ENCODE data around the gene TBL1XR1.

DNA sequence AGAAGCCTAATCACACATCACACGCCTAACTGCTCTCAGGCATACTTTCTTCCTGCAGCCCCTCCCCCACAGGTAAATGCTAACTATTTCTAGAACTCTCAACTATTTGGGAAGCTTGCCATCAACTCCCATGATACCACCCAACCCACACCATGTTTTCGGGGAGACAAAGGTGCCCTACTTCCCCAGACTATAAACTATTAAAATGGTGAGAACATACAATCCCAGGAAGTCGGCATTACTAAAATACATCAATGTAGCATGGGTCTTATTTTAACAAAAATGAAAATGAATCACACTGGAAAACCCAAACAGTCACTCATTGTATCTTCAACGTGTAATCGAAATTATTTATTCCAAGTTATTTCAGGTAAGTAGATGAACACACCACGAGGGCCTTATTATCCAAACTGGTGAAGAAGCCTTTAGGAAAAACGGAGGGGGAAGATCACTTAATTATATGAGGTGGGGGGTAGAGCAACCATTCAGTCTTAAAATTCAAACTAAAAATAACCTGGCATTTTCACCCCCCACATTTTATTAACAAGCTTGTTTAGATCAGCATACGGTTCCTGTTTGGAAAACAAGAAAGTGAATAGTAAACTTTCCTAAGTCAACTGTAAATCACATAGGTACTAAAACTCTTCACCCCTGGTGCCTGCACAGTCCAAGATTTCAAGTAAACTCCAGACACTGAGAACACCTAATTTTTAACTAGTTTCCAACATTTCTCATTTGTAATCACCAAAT, 1.9 kb downstream of the TBL1XR1 start:
- TF ChIP-seq, protein P1, sequence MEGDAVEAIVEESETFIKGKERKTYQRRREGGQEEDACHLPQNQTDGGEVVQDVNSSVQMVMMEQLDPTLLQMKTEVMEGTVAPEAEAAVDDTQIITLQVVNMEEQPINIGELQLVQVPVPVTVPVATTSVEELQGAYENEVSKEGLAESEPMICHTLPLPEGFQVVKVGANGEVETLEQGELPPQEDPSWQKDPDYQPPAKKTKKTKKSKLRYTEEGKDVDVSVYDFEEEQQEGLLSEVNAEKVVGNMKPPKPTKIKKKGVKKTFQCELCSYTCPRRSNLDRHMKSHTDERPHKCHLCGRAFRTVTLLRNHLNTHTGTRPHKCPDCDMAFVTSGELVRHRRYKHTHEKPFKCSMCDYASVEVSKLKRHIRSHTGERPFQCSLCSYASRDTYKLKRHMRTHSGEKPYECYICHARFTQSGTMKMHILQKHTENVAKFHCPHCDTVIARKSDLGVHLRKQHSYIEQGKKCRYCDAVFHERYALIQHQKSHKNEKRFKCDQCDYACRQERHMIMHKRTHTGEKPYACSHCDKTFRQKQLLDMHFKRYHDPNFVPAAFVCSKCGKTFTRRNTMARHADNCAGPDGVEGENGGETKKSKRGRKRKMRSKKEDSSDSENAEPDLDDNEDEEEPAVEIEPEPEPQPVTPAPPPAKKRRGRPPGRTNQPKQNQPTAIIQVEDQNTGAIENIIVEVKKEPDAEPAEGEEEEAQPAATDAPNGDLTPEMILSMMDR (IDR thresholded peaks at IDR 0.05): no peak
- TF ChIP-seq POLR2AphosphoS5 (IDR thresholded peaks at IDR 0.05) (no peak), EP300 (IDR thresholded peaks at IDR 0.05) (no peak)
